GM20431 (cell line): ENCODE results near the gene RALGAPB.
"Not testable (repeated sequence)": the region's sequence is repeated elsewhere in the genome, so short reads cannot be mapped to it uniquely, and the experiment has no call there.

Experiments
- in situ Hi-C: fragments of 300-500 bp; cut with MseI, MboI; formaldehyde crosslinking; loops from one replicate; pipeline ENCODE4 v1.15.0; 2020; ENCODE audit warnings: low sequenced_read_pairs; ENCODE audit not compliant: unreplicated experiment

The RALGAPB gene

GRCh38 chr20:38479596-38479995, 7.0 kb downstream of the RALGAPB start:
- in situ Hi-C loops: no loop called here

- in situ Hi-C loops: no loop called here
Measured at GRCh38 chr20:38485041-38485440, 12.4 kb downstream of the RALGAPB start.

- in situ Hi-C loops: no loop called here
Measured at GRCh38 chr20:38489181-38489580, 16.5 kb downstream of the RALGAPB start.

- in situ Hi-C loops: no loop called here
Measured at GRCh38 chr20:38497246-38497935, 24.7 kb downstream of the RALGAPB start.

- in situ Hi-C loops: no loop called here
Measured at GRCh38 chr20:38498909-38499308, 26.3 kb downstream of the RALGAPB start.

GRCh38 chr20:38499366-38499765, 26.7 kb downstream of the RALGAPB start:
- in situ Hi-C loops: no loop called here

GRCh38 chr20:38501858-38502436, 29.3 kb downstream of the RALGAPB start:
- in situ Hi-C loops: no loop called here

GRCh38 chr20:38504368-38505090, 31.9 kb downstream of the RALGAPB start:
- in situ Hi-C loops: no loop called here

- in situ Hi-C loops: no loop called here
Measured at GRCh38 chr20:38505091-38505455, 32.4 kb downstream of the RALGAPB start.

GRCh38 chr20:38511726-38512125, 39.1 kb downstream of the RALGAPB start:
- in situ Hi-C loops: not testable (repeated sequence)

- in situ Hi-C loops: no loop called here
Measured at GRCh38 chr20:38514185-38514584, 41.5 kb downstream of the RALGAPB start.

- in situ Hi-C loops: no loop called here
Measured at GRCh38 chr20:38514947-38515346, 42.3 kb downstream of the RALGAPB start.

GRCh38 chr20:38515631-38516030, 43.0 kb downstream of the RALGAPB start:
- in situ Hi-C loops: no loop called here

- in situ Hi-C loops: no loop called here
Measured at GRCh38 chr20:38519426-38519825, 46.8 kb downstream of the RALGAPB start.

- in situ Hi-C loops: no loop called here
Measured at GRCh38 chr20:38520261-38520660, 47.6 kb downstream of the RALGAPB start.

- in situ Hi-C loops: no loop called here
Measured at GRCh38 chr20:38523697-38524096, 51.1 kb downstream of the RALGAPB start.

- in situ Hi-C loops: no loop called here
Measured at GRCh38 chr20:38528167-38528566, 55.5 kb downstream of the RALGAPB start.

GRCh38 chr20:38531021-38531420, 58.4 kb downstream of the RALGAPB start:
- in situ Hi-C loops: no loop called here

GRCh38 chr20:38534756-38535155, 62.1 kb downstream of the RALGAPB start:
- in situ Hi-C loops: no loop called here

GRCh38 chr20:38536310-38536709, 63.7 kb downstream of the RALGAPB start:
- in situ Hi-C loops: no loop called here

GRCh38 chr20:38537176-38537575, 64.5 kb downstream of the RALGAPB start:
- in situ Hi-C loops: no loop called here
